ENCODE data around the gene GRB10.

DNA sequence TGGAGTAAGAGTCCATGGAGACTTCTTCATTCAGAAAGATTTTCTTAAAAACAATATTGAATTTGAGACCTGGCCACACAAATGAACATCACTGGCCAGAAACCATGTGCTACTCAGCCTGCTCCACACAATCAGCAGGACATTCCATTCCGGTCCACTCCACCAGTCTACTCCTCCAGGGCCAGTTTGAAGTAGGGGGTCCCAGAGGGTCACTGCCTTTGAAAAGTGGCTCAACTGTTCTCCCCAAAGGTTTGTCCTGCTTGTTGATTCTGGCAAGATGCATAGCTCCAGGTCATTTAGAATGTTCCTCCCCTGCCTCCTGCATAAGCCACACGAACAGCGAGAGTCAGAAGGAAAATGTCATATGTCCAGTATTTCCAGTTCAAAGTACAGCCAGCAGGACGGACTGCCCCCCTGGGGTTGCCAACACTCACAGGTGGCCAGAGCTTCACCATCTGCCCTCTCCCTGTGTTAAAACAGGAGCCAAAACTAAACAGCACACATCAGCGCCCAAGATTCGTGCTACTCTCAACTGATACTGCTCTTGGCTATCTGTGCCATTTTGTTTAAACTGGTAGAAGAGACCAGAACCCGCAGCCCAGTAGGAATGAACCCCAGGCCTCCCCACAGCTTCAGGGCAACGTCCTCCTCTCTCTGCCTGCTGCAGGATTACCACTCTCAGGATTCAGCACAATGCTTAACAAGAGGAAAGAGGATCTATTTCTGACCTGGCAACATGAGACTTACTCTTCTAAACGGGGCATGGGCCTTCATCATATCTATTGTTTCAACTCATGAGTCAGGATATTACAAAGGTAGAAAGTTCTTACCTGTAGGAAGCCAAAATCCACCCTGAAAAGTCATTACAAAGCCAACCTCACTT lies 11.3 kb downstream of the GRB10 start:
- TF ChIP-seq POLR2AphosphoS5 (IDR thresholded peaks at IDR 0.05), result no peak
- TF ChIP-seq, protein P1, sequence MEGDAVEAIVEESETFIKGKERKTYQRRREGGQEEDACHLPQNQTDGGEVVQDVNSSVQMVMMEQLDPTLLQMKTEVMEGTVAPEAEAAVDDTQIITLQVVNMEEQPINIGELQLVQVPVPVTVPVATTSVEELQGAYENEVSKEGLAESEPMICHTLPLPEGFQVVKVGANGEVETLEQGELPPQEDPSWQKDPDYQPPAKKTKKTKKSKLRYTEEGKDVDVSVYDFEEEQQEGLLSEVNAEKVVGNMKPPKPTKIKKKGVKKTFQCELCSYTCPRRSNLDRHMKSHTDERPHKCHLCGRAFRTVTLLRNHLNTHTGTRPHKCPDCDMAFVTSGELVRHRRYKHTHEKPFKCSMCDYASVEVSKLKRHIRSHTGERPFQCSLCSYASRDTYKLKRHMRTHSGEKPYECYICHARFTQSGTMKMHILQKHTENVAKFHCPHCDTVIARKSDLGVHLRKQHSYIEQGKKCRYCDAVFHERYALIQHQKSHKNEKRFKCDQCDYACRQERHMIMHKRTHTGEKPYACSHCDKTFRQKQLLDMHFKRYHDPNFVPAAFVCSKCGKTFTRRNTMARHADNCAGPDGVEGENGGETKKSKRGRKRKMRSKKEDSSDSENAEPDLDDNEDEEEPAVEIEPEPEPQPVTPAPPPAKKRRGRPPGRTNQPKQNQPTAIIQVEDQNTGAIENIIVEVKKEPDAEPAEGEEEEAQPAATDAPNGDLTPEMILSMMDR (IDR thresholded peaks at IDR 0.05), result no peak
